ENCODE data around the gene ABCB10.

Gene ABCB10

DNA sequence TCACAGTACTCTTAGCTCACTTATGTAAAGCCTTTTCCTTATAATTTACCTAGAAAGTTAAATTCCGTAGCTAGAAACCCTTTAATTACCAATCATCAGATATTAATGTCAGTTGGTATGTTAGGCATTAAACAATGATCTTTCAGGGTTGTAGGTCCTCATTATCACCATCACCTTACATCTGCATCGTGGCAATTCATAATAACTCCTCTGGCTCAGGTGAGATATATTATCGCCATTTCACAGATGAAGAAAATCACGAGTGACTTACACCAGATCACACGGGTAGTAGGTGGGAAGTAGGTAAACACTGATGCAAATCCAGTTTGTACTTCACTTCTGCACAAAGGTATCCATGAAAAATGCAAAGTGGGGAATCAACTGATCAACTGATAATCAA lies 51.0 kb downstream of the ABCB10 start:
- DNase-seq (ENCODE audit: low spot score), result no peak
- in situ Hi-C loops (cut with MboI; ENCODE audit: low sequenced_read_pairs, unreplicated experiment), result no loop called here
- no peak for TF ChIP-seq CTCF (IDR thresholded peaks at IDR 0.05; ENCODE audit: borderline replicate concordance, control extremely low read depth, extremely low read depth, insufficient read depth, missing control alignments)

GRCh38 chr1:229506633-229507032 lies 51.9 kb downstream of the ABCB10 start:
- in situ Hi-C loops (cut with MboI; ENCODE audit: low sequenced_read_pairs, unreplicated experiment), result no loop called here
- no peak for TF ChIP-seq CTCF (IDR thresholded peaks at IDR 0.05; ENCODE audit: borderline replicate concordance, control extremely low read depth, extremely low read depth, insufficient read depth, missing control alignments)
- no peak for DNase-seq (ENCODE audit: low spot score)

GRCh38 chr1:229495782-229496181 lies 62.7 kb downstream of the ABCB10 start:
- TF ChIP-seq CTCF (IDR thresholded peaks at IDR 0.05; ENCODE audit: borderline replicate concordance, control extremely low read depth, extremely low read depth, insufficient read depth, missing control alignments), result no peak
- no peak for DNase-seq (ENCODE audit: low spot score)
- in situ Hi-C loops (cut with MboI; ENCODE audit: low sequenced_read_pairs, unreplicated experiment), result no loop called here

DNA sequence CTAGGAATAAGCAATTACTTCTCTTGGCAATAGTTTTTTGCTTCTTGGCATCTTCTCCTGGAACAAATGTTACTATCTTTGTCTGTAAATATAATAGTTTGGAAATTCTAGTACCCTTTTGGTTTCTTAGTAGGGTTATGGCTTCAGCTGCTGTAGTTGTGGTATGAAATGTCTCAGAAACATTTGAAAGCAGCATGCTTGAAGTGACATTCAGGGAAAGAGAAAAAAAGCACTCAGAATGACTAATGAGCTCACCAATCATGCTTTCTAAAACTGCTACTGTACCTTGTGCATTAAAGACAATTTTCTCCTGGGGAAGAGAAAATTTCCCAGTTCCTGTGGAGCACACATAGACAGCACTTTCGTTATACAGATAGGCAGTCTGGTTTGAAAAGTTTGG lies 71.3 kb downstream of the ABCB10 start:
- in situ Hi-C loops (cut with MboI; ENCODE audit: low sequenced_read_pairs, unreplicated experiment), result loop anchor here (10.0 kb wide), 1 partner anchor 222 kb away; no protein-coding TSS in a partner anchor
- no peak for DNase-seq (ENCODE audit: low spot score)
- TF ChIP-seq CTCF (IDR thresholded peaks at IDR 0.05; ENCODE audit: borderline replicate concordance, control extremely low read depth, extremely low read depth, insufficient read depth, missing control alignments), result no peak

GRCh38 chr1:229485318-229485717 lies 73.2 kb downstream of the ABCB10 start:
- no peak for DNase-seq (ENCODE audit: low spot score)
- no peak for TF ChIP-seq CTCF (IDR thresholded peaks at IDR 0.05; ENCODE audit: borderline replicate concordance, control extremely low read depth, extremely low read depth, insufficient read depth, missing control alignments)
- in situ Hi-C loops (cut with MboI; ENCODE audit: low sequenced_read_pairs, unreplicated experiment), result loop anchor here (10.0 kb wide), 1 partner anchor 221 kb away; no protein-coding TSS in a partner anchor

DNA sequence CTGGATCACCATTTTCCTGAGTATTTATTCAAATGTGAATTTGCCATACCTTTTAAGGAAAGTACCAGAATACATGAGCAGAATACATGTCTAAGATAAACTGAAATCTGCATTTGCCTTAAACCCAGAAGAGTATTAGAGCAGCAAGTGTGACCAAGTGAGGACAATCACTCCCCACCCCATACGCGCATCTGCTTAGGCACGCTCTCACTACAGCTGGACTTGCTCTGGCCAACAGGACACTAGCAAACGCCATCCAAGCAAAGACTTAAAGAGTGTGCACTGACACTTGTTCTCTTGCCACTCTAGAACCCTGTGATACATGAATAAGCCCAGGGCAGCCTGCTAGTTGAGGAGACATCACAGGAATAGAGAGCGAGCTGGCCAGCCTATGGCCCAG lies 76.0 kb downstream of the ABCB10 start:
- DNase-seq (ENCODE audit: low spot score), result no peak
- in situ Hi-C loops (cut with MboI; ENCODE audit: low sequenced_read_pairs, unreplicated experiment), result loop anchor here (10.0 kb wide), 1 partner anchor 218 kb away; no protein-coding TSS in a partner anchor
- no peak for TF ChIP-seq CTCF (IDR thresholded peaks at IDR 0.05; ENCODE audit: borderline replicate concordance, control extremely low read depth, extremely low read depth, insufficient read depth, missing control alignments)

- in situ Hi-C loops (cut with MboI; ENCODE audit: low sequenced_read_pairs, unreplicated experiment), result loop anchor here (10.0 kb wide), 1 partner anchor 216 kb away; no protein-coding TSS in a partner anchor
Measured at GRCh38 chr1:229480495-229480894, 78.0 kb downstream of the ABCB10 start.

More at GRCh38 chr1:229480495-229480894, 78.0 kb downstream of the ABCB10 start:
- no peak for TF ChIP-seq CTCF (IDR thresholded peaks at IDR 0.05; ENCODE audit: borderline replicate concordance, control extremely low read depth, extremely low read depth, insufficient read depth, missing control alignments)
- no peak for DNase-seq (ENCODE audit: low spot score)

Measured in GM13976 (cell line).